DMS53 (cell line): ENCODE data around the gene SETD2.
"Not testable (repeated sequence)": the region's sequence is repeated elsewhere in the genome, so short reads cannot be mapped to it uniquely, and the experiment has no call there.

Experiments
- DNase-seq: peaks from one replicate; lab custom pipeline; 2025; lab: John Stamatoyannopoulos, UW

Gene SETD2

DNA sequence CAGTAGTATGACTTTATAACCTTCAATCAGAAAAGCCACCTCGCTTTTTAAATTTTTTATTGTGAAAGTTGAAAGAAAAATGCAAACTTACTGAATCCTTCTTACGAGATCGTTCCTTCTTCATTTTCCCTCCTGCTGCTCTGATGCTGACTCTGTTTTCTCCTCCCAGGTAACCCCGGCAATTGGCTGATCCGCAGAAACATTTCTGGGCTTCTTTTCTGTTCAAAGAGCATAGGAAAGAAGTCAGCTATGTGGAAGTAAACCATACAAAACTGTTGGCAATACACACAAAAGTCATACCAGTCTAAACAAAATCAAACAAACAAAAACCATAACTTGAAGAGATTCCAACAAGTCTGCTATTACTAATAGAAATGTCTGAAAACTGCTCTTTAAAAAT, 66.0 kb downstream of the SETD2 start:
- no peak for DNase-seq

DNA sequence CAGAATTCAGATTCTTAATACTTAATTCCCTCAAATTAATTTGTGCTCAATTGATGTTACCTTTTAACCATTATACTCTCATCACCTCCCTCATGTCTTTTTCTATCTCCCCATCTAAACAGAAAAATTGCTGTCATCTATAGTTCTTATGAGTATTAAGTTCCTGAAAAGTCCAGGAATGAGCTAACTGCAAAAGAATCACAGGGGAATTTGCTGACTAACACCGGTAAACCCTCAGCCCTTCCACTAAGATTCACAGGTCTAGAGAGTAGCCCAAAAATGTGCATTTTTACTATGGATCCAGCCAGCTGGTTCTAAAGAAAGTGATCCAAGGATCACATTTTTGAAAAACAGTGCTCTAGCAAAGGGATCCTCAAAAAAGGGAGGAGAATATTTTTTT, 67.0 kb downstream of the SETD2 start:
- DNase-seq, result no peak

- no peak for DNase-seq
Measured at GRCh38 chr3:47092090-47092489, 71.8 kb downstream of the SETD2 start.

- no peak for DNase-seq
Measured at GRCh38 chr3:47089630-47090029, 74.3 kb downstream of the SETD2 start.

DNA sequence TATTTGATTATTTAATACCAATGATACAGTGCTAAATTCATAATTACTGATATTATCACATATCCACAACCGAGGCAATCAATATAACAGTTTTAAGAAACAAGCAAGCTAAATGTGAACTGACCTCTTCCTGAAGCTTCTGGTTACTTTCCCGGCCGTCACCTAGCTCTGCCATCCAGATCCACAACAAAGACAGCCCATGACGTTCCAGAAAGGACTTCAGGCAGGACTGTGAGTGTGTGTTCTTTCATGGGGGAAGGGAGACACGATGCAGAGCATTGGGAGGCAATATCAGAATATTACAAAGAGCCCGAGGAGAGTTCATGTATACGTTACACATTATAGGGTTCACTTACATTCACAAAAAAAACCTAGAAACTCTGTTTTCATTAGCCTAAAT, 77.8 kb downstream of the SETD2 start:
- DNase-seq, result no peak

- no peak for DNase-seq
Measured at GRCh38 chr3:47083786-47084185, 80.1 kb downstream of the SETD2 start.

DNA sequence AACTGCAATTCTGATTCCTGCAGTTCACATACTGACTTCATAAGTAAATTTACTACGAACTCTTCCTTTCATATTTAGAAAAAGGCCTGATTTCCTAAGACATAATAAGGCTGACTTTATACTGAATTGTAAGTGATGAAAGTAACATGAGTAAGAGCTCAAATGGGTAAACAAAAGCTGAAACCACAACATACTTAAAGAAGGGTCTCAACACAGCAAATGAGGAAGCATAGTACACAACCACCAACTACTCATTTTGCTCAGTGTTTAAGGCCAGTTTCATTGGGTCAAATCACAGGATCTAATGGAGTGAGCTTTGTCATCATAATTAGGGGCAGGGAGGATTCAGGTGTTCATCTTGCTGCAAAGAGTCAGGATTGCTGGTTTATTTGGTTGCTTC, 81.4 kb downstream of the SETD2 start:
- DNase-seq, result no peak

DNA sequence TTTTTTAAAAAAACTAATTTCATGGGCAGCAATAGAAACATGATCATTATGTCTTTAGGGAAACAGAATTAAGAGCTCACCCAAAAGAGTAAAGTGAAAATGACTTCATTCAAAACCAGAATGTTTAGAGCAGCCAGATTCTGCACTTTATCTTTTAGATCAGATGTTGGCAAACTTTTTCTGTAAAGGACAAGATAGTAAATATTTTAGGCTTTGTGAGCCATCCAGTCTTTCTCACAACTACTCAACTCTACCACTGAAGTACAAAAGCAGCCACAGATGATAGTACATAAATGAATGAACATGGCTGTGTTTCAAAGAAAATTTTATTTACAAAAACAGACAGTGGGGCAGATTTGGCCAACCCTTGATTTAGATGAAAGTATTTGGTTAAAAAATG, 84.5 kb downstream of the SETD2 start:
- DNase-seq, result no peak

DNA sequence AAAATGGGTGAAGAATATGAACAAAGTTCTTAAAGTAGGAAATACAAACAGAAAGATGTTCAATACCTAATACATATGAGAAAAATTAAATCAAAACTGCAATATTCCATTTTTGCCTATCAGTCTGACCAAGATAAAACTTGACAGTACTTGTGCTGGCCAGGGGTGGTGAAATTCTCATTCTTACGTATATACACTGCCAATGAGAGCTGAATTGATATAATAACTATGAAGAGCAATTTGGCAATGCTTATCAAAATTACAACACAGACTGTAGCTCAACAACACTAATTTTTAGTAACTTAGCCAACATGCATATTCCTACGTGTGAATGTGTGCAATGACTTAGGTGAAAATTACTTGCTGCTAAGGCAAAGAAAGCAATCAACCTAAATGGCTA, 90.2 kb downstream of the SETD2 start:
- DNase-seq, result no peak

GRCh38 chr3:47070770-47071169, 93.1 kb downstream of the SETD2 start:
- no peak for DNase-seq

DNA sequence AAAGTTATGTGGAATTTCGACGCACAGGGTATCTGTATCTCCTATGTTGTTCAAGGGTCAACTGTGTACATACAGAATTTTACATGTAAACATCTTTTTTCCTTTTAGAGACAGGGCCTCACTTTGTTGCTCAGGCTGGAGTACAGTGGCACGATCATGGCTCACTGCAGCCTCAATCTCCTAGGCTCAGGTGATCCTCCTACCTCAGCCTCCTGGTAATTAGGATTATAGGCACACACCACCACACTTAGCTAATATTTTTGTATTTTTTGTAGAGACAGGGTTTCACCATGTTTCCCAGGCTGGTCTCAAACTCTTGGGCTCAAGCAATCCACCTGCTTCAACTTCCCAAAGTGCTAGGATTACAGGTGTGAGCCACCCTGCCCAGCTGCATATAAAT, 97.7 kb downstream of the SETD2 start:
- DNase-seq, result not testable (repeated sequence)

DNA sequence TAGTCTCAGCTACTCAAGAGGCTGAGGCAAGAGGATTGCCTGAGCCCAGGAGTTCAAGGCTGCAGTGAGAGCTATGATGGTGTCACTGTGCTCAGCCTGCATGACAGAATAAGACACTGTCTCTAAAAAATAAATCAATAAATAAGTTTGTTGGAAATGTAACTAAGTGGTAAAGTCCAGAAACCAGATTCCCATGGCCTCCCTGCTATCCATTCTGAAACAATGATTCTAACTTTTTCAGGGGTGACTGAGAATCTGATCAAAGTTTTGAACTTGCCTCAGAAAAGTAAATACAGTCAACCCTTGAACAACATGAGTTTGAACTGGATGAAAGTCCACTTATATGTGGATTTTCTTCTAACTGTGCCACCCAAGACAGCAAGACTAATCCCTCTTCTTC, 98.2 kb downstream of the SETD2 start:
- DNase-seq, result no peak

DNA sequence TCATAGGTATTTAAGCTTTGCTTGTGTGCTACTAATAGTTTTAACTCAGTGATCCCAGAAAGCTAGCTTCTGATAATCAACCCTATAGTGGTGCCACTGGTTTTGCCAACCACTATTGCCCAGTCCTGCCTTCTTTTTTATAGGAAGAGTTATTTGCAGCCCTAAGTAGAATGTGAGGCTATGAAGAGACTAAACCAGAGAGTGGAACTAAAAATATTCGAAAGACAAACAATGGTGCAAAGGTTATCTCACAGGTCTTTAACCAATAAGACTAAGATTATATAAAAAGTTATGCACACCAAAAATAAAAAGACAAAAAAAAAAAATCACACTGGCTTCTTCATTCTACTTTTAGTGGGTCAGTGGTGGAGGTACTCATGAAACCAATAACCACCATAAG, 98.9 kb downstream of the SETD2 start:
- no peak for DNase-seq

- no peak for DNase-seq
Measured at GRCh38 chr3:47057212-47057671, 106.7 kb downstream of the SETD2 start.

DNA sequence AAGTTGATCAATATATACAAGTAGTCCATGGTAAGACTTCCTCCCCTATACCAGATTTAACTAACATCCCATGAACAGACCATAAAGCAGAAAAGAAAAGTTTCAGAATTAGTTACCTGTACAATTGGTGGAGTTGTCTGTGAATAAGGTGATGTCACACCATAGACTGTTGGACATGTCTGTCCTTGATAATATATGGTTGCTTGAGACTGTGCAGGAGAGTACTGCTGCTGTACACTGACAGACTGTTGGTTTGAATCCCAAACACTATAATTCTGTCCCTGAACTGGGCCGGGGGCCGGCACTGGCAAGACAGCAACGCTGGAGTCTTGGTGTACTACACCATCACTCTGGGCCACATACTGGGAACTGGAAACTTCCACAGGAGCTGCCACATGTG, 107.2 kb downstream of the SETD2 start:
- no peak for DNase-seq

GRCh38 chr3:47054412-47054811, 109.5 kb downstream of the SETD2 start:
- DNase-seq, result no peak

DNA sequence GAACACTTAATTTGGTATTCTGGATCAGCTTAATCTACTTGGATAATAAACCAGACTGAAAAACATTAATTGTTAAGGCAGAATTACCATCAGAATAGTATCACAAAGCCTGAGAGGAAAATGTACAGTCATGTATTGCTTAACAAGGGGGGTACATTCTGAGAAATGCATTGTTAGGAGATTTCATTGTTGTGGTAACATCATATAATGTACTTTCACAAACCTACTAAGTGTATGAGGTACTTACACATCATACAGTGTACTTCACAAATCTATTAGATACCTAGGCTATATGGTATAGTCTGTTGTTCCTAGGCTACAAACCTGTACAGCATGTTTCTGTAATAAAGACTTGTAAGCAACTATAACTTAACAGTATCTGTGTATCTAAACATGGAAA, 116.2 kb downstream of the SETD2 start:
- DNase-seq, result no peak

- no peak for DNase-seq
Measured at GRCh38 chr3:47047069-47047468, 116.8 kb downstream of the SETD2 start.

- no peak for DNase-seq
Measured at GRCh38 chr3:47042231-47042791, 121.6 kb downstream of the SETD2 start.

GRCh38 chr3:47041114-47041513, 122.8 kb downstream of the SETD2 start:
- no peak for DNase-seq

GRCh38 chr3:47037302-47037701, 126.6 kb downstream of the SETD2 start:
- DNase-seq, result not testable (repeated sequence)

DNA sequence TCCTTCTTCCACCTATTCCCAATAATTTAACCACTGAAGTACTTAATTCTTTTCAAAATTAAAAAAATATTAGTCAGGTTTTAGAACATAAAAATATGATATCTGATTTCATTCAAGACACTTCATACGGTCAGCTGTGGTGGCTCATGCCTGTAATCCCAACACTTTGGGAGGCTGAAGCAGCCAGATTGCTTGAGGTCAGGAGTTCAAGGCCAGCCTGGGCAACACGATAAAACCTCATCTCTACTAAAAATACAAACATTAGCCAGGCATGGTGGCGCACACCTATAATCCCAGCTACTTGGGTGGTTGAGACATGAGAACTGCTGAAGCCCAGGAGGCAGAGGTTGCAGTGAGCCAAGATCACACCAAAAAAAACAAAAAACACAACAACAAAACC, 127.8 kb downstream of the SETD2 start:
- no peak for DNase-seq

DNA sequence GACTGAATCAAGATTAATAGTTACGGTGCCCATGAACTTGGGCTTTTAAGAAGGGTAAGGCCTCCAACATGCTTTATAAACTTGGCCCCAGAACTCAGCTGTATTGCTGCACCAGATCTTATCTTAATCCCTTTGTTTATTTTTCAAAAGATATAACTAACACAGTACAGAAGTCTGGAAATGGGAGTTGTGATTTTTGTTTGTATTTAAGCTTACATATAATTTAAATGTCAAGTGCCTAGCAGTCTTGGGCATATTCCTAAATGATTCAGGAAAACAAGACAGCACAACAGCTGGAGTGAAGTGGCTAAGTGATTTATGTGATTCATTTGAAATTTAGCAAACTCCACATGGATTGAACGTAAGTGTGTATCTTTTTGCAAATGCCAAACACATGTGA, 128.3 kb downstream of the SETD2 start:
- DNase-seq, result no peak

GRCh38 chr3:47034868-47035489, 128.9 kb downstream of the SETD2 start:
- DNase-seq, result no peak
